Lower lobe of right lung (tissue), 2 donors: ENCODE results near the gene MTUS2. TPM values are rescaled to one million over a fixed set of nuclear protein-coding genes. Genes with fewer than 3 reads are reported as not detected.

Source experiments
- ATAC-seq, 2 donors: fragments of 200-7000 bp; cut with Tn5 transposase; one replicate each; pipeline ENCODE4 v1.9.1; 2020 to 2022; ENCODE audit warnings: mild to moderate bottlenecking in 2 of 2, moderate library complexity in 2 of 2
- DNase-seq: peaks from one replicate; pipeline ENCODE4 v3.0.0-alpha.2; 2020
- H3K27ac ChIP-seq: fragments of 200-600 bp; one replicate; pipeline ENCODE4 v1.8.0; 2022
- H3K27me3 ChIP-seq: fragments of 200-600 bp; one replicate; pipeline ENCODE4 v1.8.0; 2022; ENCODE audit warnings: low read depth
- H3K36me3 ChIP-seq: fragments of 200-600 bp; one replicate; pipeline ENCODE4 v1.8.0; 2022; ENCODE audit warnings: mild to moderate bottlenecking
- H3K4me1 ChIP-seq: fragments of 200-600 bp; one replicate; pipeline ENCODE4 v1.8.0; 2022
- H3K4me3 ChIP-seq: fragments of 200-600 bp; one replicate; pipeline ENCODE4 v1.8.0; 2022; ENCODE audit warnings: mild to moderate bottlenecking
- H3K9me3 ChIP-seq: fragments of 200-600 bp; one replicate; pipeline ENCODE4 v1.8.0; 2022
- CTCF ChIP-seq: fragments of 200-600 bp; IDR thresholded peaks from one replicate; pipeline ENCODE4 v1.8.0; 2022; ENCODE audit warnings: antibody characterized with exemption, mild to moderate bottlenecking
- intact Hi-C: fragments of 100-400 bp; cut with DNase I; formaldehyde crosslinking; loops from one replicate; pipeline ENCODE4 v1.11.0; 2022
- total RNA-seq: library from RNA; stranded (reverse); fragmentation: NEBNext Ultra II Directional; extraction: Animal tissue kit (Norgen Biotek cat#: 25700); gene quantifications from one replicate; pipeline ENCODE4 v1.2.1, GENCODE V29; 2021
- donor health status: DM: no; HTN: yes; CAD: no; lungs with severe emphysema.

MTUS2 gene
- total RNA-seq, 1 donor from 2014 or later: 0.21 TPM

GRCh38 chr13:29125191-29125933 is 305.2 kb downstream of the MTUS2 start:
- intact Hi-C loops: no loop called here
- TF ChIP-seq CTCF: no peak
- H3K27me3 ChIP-seq: no peaks in the 10 kb centered on the region
- H3K36me3 ChIP-seq: no peaks in the 10 kb centered on the region
- H3K4me1 ChIP-seq: no peaks in the 10 kb centered on the region
- no peak overlapping the region for H3K27ac ChIP-seq
- H3K4me3 ChIP-seq: no peak overlapping the region
- DNase-seq: no peak
- ATAC-seq: peak in 1 of 2 donors; percentile 79
- no peaks in the 10 kb centered on the region for H3K9me3 ChIP-seq

GRCh38 chr13:29125934-29126424 is 305.8 kb downstream of the MTUS2 start:
- Histone ChIP-seq H3K27ac (no peak overlapping the region), H3K36me3 (no peaks in the 10 kb centered on the region), H3K4me3 (no peak overlapping the region), H3K4me1 (no peaks in the 10 kb centered on the region), H3K9me3 (no peaks in the 10 kb centered on the region), H3K27me3 (no peaks in the 10 kb centered on the region)
- TF ChIP-seq CTCF: no peak
- DNase-seq (no peak), ATAC-seq (peak in 1 of 2 donors; percentile 14)
- intact Hi-C loops: no loop called here

- no peak for TF ChIP-seq CTCF
- Histone ChIP-seq H3K36me3 (no peaks in the 10 kb centered on the region), H3K4me3 (no peak overlapping the region), H3K9me3 (no peaks in the 10 kb centered on the region), H3K27me3 (no peaks in the 10 kb centered on the region), H3K4me1 (no peaks in the 10 kb centered on the region), H3K27ac (no peak overlapping the region)
- ATAC-seq: no peak
- intact Hi-C loops: no loop called here
- DNase-seq: no peak
These were observed 309.5 kb downstream of the MTUS2 start for GRCh38 chr13:29129616-29130015.

GRCh38 chr13:29131159-29131558 is 311.0 kb downstream of the MTUS2 start:
- no peaks in the 10 kb centered on the region for H3K4me1 ChIP-seq
- intact Hi-C loops: no loop called here
- DNase-seq (no peak), ATAC-seq (no peak)
- H3K9me3 ChIP-seq: no peaks in the 10 kb centered on the region
- no peak for TF ChIP-seq CTCF
- no peak overlapping the region for H3K27ac ChIP-seq
- no peak overlapping the region for H3K4me3 ChIP-seq
- no peaks in the 10 kb centered on the region for H3K36me3 ChIP-seq
- no peaks in the 10 kb centered on the region for H3K27me3 ChIP-seq

- TF ChIP-seq CTCF: no peak
- H3K27ac ChIP-seq: no peak overlapping the region
- DNase-seq (no peak), ATAC-seq (no peak)
- no peaks in the 10 kb centered on the region for H3K36me3 ChIP-seq
- no peaks in the 10 kb centered on the region for H3K9me3 ChIP-seq
- H3K4me1 ChIP-seq: no peaks in the 10 kb centered on the region
- H3K27me3 ChIP-seq: no peaks in the 10 kb centered on the region
- intact Hi-C loops: no loop called here
- no peak overlapping the region for H3K4me3 ChIP-seq
These were observed 311.9 kb downstream of the MTUS2 start for GRCh38 chr13:29131881-29132668.
